HL-60 (cell line): ENCODE data around the gene GDF15.

Source experiments
- CTCF ChIP-seq: IDR thresholded peaks from one replicate; pipeline ENCODE4 v1.5.1; 2011; ENCODE audit warnings: low read length, control low read depth, inconsistent platforms; ENCODE audit not compliant: insufficient read depth
- REST ChIP-seq: IDR thresholded peaks from 2 replicates; pipeline ENCODE4 v1.6.1; 2012; ENCODE audit warnings: low read depth; ENCODE audit not compliant: insufficient replicate concordance

GRCh38 chr19:18424890-18425514, 39.0 kb downstream of the GDF15 start:
- TF ChIP-seq CTCF (no peak), REST (no peak)
